GM23338 (cell line): Measurements from ENCODE around the gene SEMA4D.

Experiments
- REST ChIP-seq: IDR thresholded peaks from one replicate; pipeline ENCODE4 v1.6.1; 2018; ENCODE audit warnings: antibody characterized with exemption; ENCODE audit not compliant: unreplicated experiment
- STAT1 ChIP-seq: IDR thresholded peaks from one replicate; pipeline ENCODE4 v1.6.1; 2016; ENCODE audit warnings: antibody characterized with exemption; ENCODE audit not compliant: unreplicated experiment
- ZNF114 ChIP-seq: fragments of 250-450 bp; sonication (Bioruptor Pico); IDR thresholded peaks from 2 replicates; pipeline ENCODE4 v1.5.0; 2020; ENCODE audit warnings: mild to moderate bottlenecking, moderate library complexity
- TF ChIP-seq, protein P1 (sequence below), 2 experiments: fragments of 200-600 bp in 1 of 2; sonication (generic) in 1 of 2; conservative IDR thresholded peaks; 2 replicates each; pipeline versions ENCODE4 v1.5.1 to v1.6.1; 2016 to 2017; ENCODE audit warnings: antibody characterized with exemption in 2 of 2, low read depth in 2 of 2, mild to moderate bottlenecking in 2 of 2, moderate library complexity in 1 of 2

DNA sequence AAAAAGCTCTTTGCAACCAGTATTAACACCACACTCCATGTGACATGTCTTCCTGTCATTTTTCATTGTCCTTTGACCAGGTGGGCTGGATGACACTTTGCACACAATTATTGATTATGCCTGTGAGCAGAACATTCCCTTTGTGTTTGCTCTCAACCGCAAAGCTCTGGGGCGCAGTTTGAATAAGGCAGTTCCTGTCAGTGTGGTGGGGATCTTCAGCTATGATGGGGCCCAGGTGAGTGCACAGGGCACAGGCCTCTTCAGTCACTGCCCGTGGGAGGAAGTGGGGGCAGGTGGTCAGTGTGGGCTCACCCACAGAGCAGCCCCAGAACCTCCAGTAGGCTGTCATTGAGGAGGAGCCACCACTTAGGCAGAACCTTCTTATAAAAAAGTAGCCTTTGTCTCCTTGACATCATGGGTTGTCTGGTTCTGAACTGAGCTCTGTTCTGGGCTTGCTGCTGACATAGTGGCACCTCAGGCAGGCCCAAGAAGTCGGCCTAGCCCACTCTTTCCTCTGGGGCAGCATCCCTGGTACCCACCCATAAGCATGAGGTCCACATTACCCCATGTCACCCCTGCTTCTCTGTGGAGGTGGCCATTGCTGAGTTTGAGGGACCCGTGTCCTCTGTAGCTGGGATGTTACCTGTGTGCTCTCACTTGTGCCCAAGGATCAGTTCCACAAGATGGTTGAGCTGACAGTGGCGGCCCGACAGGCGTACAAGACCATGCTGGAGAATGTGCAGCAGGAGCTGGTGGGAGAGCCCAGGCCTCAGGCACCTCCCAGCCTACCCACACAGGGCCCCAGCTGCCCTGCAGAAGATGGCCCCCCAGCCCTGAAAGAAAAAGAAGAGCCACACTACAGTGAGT lies 140.3 kb downstream of the SEMA4D start:
- no peak for TF ChIP-seq REST
- no peak for TF ChIP-seq ZNF114 (CRISPR knock-in tag)
- no peak for TF ChIP-seq STAT1
- TF ChIP-seq, protein P1, sequence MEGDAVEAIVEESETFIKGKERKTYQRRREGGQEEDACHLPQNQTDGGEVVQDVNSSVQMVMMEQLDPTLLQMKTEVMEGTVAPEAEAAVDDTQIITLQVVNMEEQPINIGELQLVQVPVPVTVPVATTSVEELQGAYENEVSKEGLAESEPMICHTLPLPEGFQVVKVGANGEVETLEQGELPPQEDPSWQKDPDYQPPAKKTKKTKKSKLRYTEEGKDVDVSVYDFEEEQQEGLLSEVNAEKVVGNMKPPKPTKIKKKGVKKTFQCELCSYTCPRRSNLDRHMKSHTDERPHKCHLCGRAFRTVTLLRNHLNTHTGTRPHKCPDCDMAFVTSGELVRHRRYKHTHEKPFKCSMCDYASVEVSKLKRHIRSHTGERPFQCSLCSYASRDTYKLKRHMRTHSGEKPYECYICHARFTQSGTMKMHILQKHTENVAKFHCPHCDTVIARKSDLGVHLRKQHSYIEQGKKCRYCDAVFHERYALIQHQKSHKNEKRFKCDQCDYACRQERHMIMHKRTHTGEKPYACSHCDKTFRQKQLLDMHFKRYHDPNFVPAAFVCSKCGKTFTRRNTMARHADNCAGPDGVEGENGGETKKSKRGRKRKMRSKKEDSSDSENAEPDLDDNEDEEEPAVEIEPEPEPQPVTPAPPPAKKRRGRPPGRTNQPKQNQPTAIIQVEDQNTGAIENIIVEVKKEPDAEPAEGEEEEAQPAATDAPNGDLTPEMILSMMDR (conservative IDR thresholded peaks at IDR 0.05; ENCODE audit: low read depth in 2 of 2), result no peak
